ENCODE results near the gene CSNK2A1. TPM values are rescaled to one million over a fixed set of nuclear protein-coding genes. Genes with fewer than 3 reads are reported as not detected.

The CSNK2A1 gene
- polyA plus RNA-seq (2011; rRNA removed) (110 and 136 TPM in 2 replicates), polyA minus RNA-seq (2011; rRNA and poly(A)+ RNA removed) (150 and 160 TPM in 2 replicates)

GRCh38 chr20:543369-544152 lies at the start of gene CSNK2A1:
CSNK2A1 (minus strand) TSS chr20:543790; CDS start chr20:508551, 35,239 bp downstream.
- H3K27ac ChIP-seq (ENCODE audit: low read depth, low read length) = peak within 1 kb of the TSS; percentile 74
- H3K27me3 ChIP-seq (ENCODE audit: control insufficient read depth, insufficient read depth, low read length) = peaks cover 5% of the 10 kb centered on the region
- no peak for TF ChIP-seq CTCF (IDR thresholded peaks at IDR 0.05; ENCODE audit: low read depth, low read length)
- CTCF ChIA-PET = interaction anchor here (1.1 to 2.8 kb wide), 5 partner anchors 19 to 196 kb away, joined by 3 to 10 read pairs (median 7); no protein-coding TSS in a partner anchor
- POLR2A ChIA-PET = interaction anchor here (0.5 to 1.3 kb wide), 6 partner anchors 9 to 109 kb away, joined by 3 to 5 read pairs (median 3); no protein-coding TSS in a partner anchor
- H3K4me3 ChIP-seq (ENCODE audit: low read depth, low read length) = peak within 1 kb of the TSS; percentile 85
- DNase-seq (ENCODE audit: low read depth, low spot score) = peak; percentile 85
- peaks cover 6% of the 10 kb centered on the region for H3K9me3 ChIP-seq (ENCODE audit: control insufficient read depth, insufficient read depth, low read length)

DNA sequence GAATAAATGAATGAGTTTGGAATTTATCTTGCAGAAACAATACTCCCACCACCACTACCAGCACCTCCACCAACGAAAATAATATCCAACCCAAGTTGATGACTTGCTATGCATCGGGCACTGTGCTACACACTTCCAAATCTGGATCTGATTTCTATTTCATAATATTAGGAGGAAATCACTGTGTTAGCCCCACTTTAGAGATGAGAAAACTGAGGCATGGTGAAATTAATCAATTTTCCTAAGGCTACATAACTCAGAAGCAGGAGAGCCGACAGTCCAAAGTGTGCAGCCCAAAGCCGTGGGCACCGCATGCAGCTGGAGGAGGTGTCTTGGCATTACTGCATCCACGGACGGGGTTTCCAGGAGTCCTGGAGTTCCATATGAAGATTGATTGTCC lies 48.9 kb upstream of the CSNK2A1 start:
- ChIA-PET POLR2A (no interaction called here), CTCF (interaction anchor here (0.6 kb wide), 1 partner anchor 149 kb away, joined by 4 read pairs; no protein-coding TSS in a partner anchor)
- no peak overlapping the region for H3K27ac ChIP-seq (ENCODE audit: low read depth, low read length)
- H3K4me3 ChIP-seq (ENCODE audit: low read depth, low read length) = no peak overlapping the region
- H3K27me3 ChIP-seq (ENCODE audit: control insufficient read depth, insufficient read depth, low read length) = peaks cover 8% of the 10 kb centered on the region
- H3K9me3 ChIP-seq (ENCODE audit: control insufficient read depth, insufficient read depth, low read length) = no peaks in the 10 kb centered on the region
- TF ChIP-seq CTCF (IDR thresholded peaks at IDR 0.05; ENCODE audit: low read depth, low read length) = no peak
- no peak for DNase-seq (ENCODE audit: low read depth, low spot score)

DNA sequence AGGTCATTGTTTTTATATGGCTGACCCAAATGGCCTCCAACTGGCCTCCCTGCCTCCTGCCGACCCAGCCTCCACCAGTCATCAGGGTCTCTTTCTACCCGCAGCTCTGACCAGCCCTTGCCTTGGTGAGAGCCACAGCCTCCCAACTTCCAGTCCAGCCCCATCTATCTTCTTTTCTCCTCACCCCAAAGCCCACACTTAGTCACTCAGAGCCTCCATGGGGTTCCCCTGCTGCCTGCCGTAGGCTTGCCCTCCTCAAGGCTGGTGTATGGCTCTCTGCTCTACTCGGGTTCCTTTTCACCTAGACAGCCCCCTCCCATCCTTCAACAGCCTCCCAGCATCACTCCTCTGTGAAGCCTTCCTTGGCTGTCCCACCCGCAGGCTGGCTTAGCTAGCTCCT lies 48.4 kb upstream of the CSNK2A1 start:
- ChIA-PET CTCF (no interaction called here), POLR2A (interaction anchor here (0.7 kb wide), 1 partner anchor 16 kb away, joined by 7 read pairs; no protein-coding TSS in a partner anchor)
- Histone ChIP-seq H3K27me3 (ENCODE audit: control insufficient read depth, insufficient read depth, low read length) (peaks cover 8% of the 10 kb centered on the region), H3K27ac (ENCODE audit: low read depth, low read length) (no peak overlapping the region), H3K4me3 (ENCODE audit: low read depth, low read length) (no peak overlapping the region), H3K9me3 (ENCODE audit: control insufficient read depth, insufficient read depth, low read length) (no peaks in the 10 kb centered on the region)
- no peak for DNase-seq (ENCODE audit: low read depth, low spot score)
- no peak for TF ChIP-seq CTCF (IDR thresholded peaks at IDR 0.05; ENCODE audit: low read depth, low read length)

DNA sequence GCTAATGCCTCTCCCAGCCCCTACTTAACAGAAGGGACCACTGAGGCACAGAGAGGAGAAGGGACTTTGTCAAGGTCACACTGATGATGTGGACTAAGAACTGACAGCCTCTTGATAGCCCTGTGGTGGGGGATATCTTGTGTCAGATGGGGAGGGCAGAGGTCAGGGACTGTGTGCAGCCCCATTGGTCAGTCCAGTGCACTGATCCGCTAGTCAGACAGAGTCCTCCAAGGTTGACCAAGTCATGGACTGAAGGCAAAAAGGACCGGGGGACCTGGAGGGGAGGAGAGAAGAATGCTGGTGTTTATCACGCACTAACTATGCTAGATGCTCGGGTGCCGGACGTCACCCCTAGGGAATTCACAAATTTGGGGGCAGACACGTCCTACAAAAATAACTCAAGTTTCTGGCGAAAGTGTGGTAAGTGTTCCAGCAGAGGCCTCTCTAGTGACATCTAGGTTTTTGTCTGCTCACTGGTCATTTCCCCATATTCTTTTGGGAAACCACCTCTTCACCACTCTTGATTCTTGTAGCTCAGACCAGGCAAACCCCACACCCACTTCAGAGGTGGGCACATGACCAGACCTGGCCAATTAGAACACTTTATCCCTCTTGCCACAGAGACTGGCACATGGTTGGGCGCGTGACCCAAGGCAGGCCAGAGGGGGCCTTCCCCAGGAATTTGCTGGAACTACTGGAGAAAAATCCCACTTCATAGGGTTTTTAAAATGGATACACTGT lies 45.5 kb upstream of the CSNK2A1 start:
- CTCF ChIA-PET = interaction anchor here (1.0 to 1.4 kb wide), 2 partner anchors 27 to 78 kb away, joined by 3 to 4 read pairs; no protein-coding TSS in a partner anchor

More for the DNA sequence above, 45.5 kb upstream of the CSNK2A1 start:
- POLR2A ChIA-PET = no interaction called here
- peaks cover 8% of the 10 kb centered on the region for H3K27me3 ChIP-seq (ENCODE audit: control insufficient read depth, insufficient read depth, low read length)
- H3K9me3 ChIP-seq (ENCODE audit: control insufficient read depth, insufficient read depth, low read length) = no peaks in the 10 kb centered on the region
- DNase-seq (ENCODE audit: low read depth, low spot score) = no peak
- no peak overlapping the region for H3K4me3 ChIP-seq (ENCODE audit: low read depth, low read length)
- H3K27ac ChIP-seq (ENCODE audit: low read depth, low read length) = no peak overlapping the region
- no peak for TF ChIP-seq CTCF (IDR thresholded peaks at IDR 0.05; ENCODE audit: low read depth, low read length)

Measured in AG04450 (cell line).